ENCODE results near the gene LMLN. TPM values are rescaled to one million over a fixed set of nuclear protein-coding genes. Genes with fewer than 3 reads are reported as not detected.

LMLN gene
- total RNA-seq, 2 experiments from 2014 or later, result 3.5 to 3.6 TPM

DNA sequence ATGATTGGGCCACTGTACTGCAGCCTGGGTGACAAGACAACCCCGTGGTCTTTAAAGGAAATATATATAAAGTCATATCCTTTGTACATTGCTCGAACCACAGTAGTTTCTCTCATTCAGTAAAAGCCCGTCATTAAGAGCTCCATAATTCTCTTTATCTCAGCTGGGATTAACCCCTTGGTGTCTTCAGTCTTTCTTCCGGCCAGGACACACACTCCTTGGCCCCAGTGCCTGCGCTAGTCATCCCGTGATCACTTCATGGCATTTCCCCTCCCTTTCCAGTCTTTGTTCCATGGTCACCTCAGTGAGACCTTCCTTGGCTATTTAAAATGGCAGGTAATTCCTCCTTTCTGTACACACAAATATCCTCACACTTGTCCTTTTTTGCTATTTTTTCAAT, 6.7 kb upstream of the LMLN start:
- ATAC-seq (ENCODE audit: poor library complexity) (no peak), DNase-seq (no peak)
- Mint-ChIP-seq H3K27me3 (no peaks in the 10 kb centered on the region), H3K4me3 (peak overlapping the region; percentile 78), H3K4me1 (ENCODE audit: low read depth) (peaks cover 56% of the 10 kb centered on the region), H3K36me3 (ENCODE audit: low read depth) (peaks cover 79% of the 10 kb centered on the region), H3K27ac (peak overlapping the region; percentile 60), H3K9me3 (no peaks in the 10 kb centered on the region)
- H3K9me3 ChIP-seq (ENCODE audit: control insufficient read depth in 1 of 2, insufficient read depth in 1 of 2, low read length in 2 of 2), result no peaks in the 10 kb centered on the region
- intact Hi-C loops (cut with DNase I, micrococcal nuclease), result loop anchor here (10.0 kb wide), 2 partner anchors 131 to 659 kb away; partner anchors contain the start of gene DLG1 (in 1 of the 2)
- peaks cover 46% of the 10 kb centered on the region for H3K4me1 ChIP-seq (ENCODE audit: insufficient read depth, low read length)
- ChIA-PET POLR2A (interaction anchor here (1.5 kb wide), 1 partner anchor 8 kb away, joined by 4 read pairs; no protein-coding TSS in a partner anchor), CTCF (interaction anchor here (1.5 kb wide), 1 partner anchor 10 kb away, joined by 3 read pairs; no protein-coding TSS in a partner anchor)
- H3K4me3 ChIP-seq (ENCODE audit: low read length), result no peak overlapping the region
- TF ChIP-seq, protein P1, sequence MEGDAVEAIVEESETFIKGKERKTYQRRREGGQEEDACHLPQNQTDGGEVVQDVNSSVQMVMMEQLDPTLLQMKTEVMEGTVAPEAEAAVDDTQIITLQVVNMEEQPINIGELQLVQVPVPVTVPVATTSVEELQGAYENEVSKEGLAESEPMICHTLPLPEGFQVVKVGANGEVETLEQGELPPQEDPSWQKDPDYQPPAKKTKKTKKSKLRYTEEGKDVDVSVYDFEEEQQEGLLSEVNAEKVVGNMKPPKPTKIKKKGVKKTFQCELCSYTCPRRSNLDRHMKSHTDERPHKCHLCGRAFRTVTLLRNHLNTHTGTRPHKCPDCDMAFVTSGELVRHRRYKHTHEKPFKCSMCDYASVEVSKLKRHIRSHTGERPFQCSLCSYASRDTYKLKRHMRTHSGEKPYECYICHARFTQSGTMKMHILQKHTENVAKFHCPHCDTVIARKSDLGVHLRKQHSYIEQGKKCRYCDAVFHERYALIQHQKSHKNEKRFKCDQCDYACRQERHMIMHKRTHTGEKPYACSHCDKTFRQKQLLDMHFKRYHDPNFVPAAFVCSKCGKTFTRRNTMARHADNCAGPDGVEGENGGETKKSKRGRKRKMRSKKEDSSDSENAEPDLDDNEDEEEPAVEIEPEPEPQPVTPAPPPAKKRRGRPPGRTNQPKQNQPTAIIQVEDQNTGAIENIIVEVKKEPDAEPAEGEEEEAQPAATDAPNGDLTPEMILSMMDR (IDR thresholded peaks at IDR 0.05), result no peak
- H3K27ac ChIP-seq (ENCODE audit: low read depth in 1 of 2, low read length in 2 of 2), result no peak overlapping the region
- no peaks in the 10 kb centered on the region for H3K27me3 ChIP-seq (ENCODE audit: control insufficient read depth in 1 of 2, insufficient read depth in 2 of 2, low read length in 2 of 2)
- H3K36me3 ChIP-seq (ENCODE audit: insufficient read depth, low read length), result peaks cover 69% of the 10 kb centered on the region

DNA sequence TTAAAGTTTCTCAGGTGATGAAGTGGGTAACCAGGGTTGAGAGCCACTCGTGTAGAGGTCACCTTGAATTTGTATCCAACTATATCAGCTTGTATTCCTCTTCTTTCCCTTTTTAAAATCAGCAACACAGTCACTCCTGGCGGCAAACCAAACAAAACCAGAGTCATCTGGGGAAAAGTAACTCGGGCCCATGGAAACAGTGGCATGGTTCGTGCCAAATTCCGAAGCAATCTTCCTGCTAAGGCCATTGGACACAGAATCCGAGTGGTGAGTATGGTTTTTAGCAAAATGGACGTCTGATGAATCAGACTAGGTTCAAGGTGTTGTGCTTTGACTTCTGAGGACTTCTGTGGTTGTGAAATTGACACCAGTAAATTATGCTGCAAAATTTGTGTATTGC, 6.1 kb upstream of the LMLN start:
- ChIA-PET CTCF (interaction anchor here (1.5 kb wide), 1 partner anchor 11 kb away, joined by 3 read pairs; no protein-coding TSS in a partner anchor), POLR2A (interaction anchor here (1.5 kb wide), 1 partner anchor 8 kb away, joined by 4 read pairs; no protein-coding TSS in a partner anchor)
- no peaks in the 10 kb centered on the region for H3K9me3 Mint-ChIP-seq
- peak overlapping the region; percentile 60 for H3K27ac Mint-ChIP-seq
- Histone ChIP-seq H3K27ac (ENCODE audit: low read depth in 1 of 2, low read length in 2 of 2) (no peak overlapping the region), H3K27me3 (ENCODE audit: control insufficient read depth in 1 of 2, insufficient read depth in 2 of 2, low read length in 2 of 2) (no peaks in the 10 kb centered on the region), H3K4me3 (ENCODE audit: low read length) (no peak overlapping the region), H3K36me3 (ENCODE audit: insufficient read depth, low read length) (peaks cover 71% of the 10 kb centered on the region), H3K4me1 (ENCODE audit: insufficient read depth, low read length) (peaks cover 52% of the 10 kb centered on the region), H3K9me3 (ENCODE audit: control insufficient read depth in 1 of 2, insufficient read depth in 1 of 2, low read length in 2 of 2) (no peaks in the 10 kb centered on the region)
- DNase-seq, result no peak
- peak overlapping the region; percentile 78 for H3K4me3 Mint-ChIP-seq
- no peak for ATAC-seq (ENCODE audit: poor library complexity)
- TF ChIP-seq, protein P1 (IDR thresholded peaks at IDR 0.05), result no peak
- H3K36me3 Mint-ChIP-seq (ENCODE audit: low read depth), result peaks cover 79% of the 10 kb centered on the region
- H3K27me3 Mint-ChIP-seq, result no peaks in the 10 kb centered on the region
- H3K4me1 Mint-ChIP-seq (ENCODE audit: low read depth), result peaks cover 61% of the 10 kb centered on the region
- intact Hi-C loops (cut with DNase I, micrococcal nuclease), result loop anchor here (10.0 kb wide), 2 partner anchors 131 to 659 kb away; partner anchors contain the start of gene DLG1 (in 1 of the 2)

- DNase-seq (no peak), ATAC-seq (ENCODE audit: poor library complexity) (no peak)
- peak overlapping the region; percentile 31 for H3K4me3 Mint-ChIP-seq
- ChIA-PET POLR2A (no interaction called here), CTCF (interaction anchor here (0.9 kb wide), 1 partner anchor 50 kb away, joined by 3 read pairs; no protein-coding TSS in a partner anchor)
- H3K36me3 Mint-ChIP-seq (ENCODE audit: low read depth), result peaks cover 75% of the 10 kb centered on the region
- peaks cover 69% of the 10 kb centered on the region for H3K36me3 ChIP-seq (ENCODE audit: insufficient read depth, low read length)
- TF ChIP-seq, protein P1 (IDR thresholded peaks at IDR 0.05), result no peak
- H3K27ac Mint-ChIP-seq, result peak overlapping the region; percentile 38
- no peaks in the 10 kb centered on the region for H3K9me3 Mint-ChIP-seq
- no peaks in the 10 kb centered on the region for H3K9me3 ChIP-seq (ENCODE audit: control insufficient read depth in 1 of 2, insufficient read depth in 1 of 2, low read length in 2 of 2)
- peaks cover 62% of the 10 kb centered on the region for H3K4me1 Mint-ChIP-seq (ENCODE audit: low read depth)
- H3K27me3 Mint-ChIP-seq, result no peaks in the 10 kb centered on the region
- no peak overlapping the region for H3K4me3 ChIP-seq (ENCODE audit: low read length)
- no peak overlapping the region for H3K27ac ChIP-seq (ENCODE audit: low read depth in 1 of 2, low read length in 2 of 2)
- intact Hi-C loops (cut with DNase I, micrococcal nuclease), result loop anchor here (10.0 kb wide), 2 partner anchors 129 to 661 kb away; partner anchors contain the start of gene DLG1 (in 1 of the 2)
- peaks cover 54% of the 10 kb centered on the region for H3K4me1 ChIP-seq (ENCODE audit: insufficient read depth, low read length)
- H3K27me3 ChIP-seq (ENCODE audit: control insufficient read depth in 1 of 2, insufficient read depth in 2 of 2, low read length in 2 of 2), result no peaks in the 10 kb centered on the region
Observed at GRCh38 chr3:197955892-197956477, 4.0 kb upstream of the LMLN start.
